GM18505 (cell line): ENCODE measurements around the gene TAGLN3.

Experiments used
- ATAC-seq: cut with Tn5 transposase; IDR thresholded peaks from one replicate; pipeline ENCODE4 v1.9.1; 2021; ENCODE audit not compliant: unreplicated experiment
- POLR2A ChIP-seq: IDR thresholded peaks from 4 replicates; pipeline ENCODE4 v1.6.1; 2011; ENCODE audit warnings: borderline replicate concordance; ENCODE audit not compliant: insufficient read depth, insufficient read length; ENCODE audit errors: extremely low read depth

TAGLN3 gene

DNA sequence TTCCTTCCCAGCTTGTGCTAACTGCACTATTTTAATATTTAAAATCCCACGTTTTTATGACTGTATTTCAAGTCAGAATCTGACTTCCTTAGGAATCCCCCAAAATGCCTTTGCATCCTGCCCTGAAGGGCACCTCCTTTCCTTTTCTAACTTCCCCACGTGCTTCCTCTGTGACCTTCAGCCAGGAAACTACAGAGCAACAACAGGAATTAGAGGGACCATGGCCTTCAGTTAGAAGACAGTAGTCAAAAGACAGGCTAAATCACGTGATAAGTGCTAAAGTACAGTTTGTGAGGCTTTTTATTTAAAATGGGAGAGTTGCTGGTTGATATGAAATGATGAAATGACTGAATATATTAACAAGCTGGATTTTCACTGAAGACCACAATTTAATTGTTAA, 31.7 kb upstream of the TAGLN3 start:
- no peak for ATAC-seq
- no peak for TF ChIP-seq POLR2A

DNA sequence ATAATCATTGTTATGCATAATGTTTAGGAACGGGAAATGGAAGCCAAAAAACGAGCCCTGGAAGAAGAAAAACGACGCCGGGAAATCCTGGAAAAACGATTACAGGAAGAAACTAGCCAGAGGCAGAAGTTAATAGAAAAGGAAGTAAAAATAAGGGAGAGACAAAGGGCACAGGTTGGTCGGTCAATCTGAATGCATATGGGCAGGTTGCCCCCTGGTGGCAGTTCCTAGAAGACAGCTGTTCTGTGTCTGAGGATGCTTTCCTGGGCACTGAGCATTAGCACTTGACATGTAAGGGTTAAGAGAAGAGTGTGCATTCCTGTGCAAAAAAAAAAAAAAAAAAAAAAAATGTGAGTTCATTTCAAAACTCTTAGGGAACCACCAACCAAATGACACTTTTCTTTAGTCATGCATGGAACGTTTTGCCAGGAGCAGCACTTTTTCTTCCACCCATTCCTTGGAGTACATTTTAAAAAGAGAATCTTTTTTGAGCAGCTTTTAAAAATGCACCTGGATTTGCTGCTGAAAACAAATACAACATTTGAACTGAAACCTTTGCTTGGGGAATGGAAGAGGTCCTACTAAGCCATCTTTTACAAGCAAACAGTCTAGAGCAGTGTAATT, 31.0 kb upstream of the TAGLN3 start:
- ATAC-seq, result peak; percentile 95

DNA sequence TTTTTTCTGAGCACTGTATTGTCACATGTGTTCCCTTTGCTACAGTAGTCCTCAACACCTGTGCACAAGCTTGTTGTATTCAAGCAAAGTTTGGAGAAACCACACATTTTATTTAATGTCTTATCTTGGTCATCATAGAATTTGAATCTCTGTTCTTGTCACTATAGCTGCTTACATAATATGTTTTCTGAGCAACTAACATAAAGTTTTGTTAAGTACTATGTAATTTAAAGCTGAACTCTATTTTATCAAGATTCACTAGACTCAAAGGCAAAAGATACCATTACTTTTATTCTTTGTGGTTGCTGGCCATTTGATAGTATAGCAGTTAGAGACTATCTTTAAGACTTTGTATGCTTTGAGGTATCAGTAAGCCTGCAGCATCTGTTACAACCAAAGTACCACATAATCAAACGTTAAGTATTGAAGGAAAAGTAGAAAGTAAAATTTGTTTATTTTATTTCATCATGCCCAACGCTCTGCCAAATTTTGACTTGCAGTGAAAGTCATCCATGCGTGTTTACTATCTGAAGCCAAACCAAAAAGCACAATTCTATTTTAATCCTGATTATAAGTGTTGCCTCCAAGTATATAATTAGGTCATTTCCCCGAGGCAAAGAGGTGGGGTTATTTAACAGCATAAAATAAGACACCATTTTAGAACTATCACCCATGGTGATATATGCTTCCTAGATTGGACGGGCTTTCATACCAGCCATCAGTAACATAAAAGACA, 30.2 kb upstream of the TAGLN3 start:
- no peak for ATAC-seq

More for the DNA sequence above, 31.0 kb upstream of the TAGLN3 start:
- TF ChIP-seq POLR2A, result no peak

DNA sequence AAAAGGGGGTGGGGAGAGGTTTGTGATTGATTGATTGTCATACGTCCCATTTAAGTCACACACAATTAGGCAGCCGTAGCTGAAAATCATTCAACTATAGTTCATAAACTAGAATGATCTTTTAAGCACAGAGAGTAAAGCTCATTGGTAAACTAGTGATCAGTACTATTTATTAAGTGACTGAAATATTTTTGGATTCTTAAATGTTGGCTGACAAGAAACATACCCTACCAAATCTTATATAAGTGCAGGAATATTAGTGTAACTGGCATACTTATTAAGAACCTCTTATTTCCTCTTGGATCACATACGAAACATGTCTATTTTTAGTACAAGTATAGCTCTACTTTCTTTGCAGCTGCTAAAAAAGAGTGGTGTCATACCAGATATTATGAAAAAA, 28.3 kb upstream of the TAGLN3 start:
- no peak for ATAC-seq

More for the DNA sequence above, 30.2 kb upstream of the TAGLN3 start:
- TF ChIP-seq POLR2A, result no peak

DNA sequence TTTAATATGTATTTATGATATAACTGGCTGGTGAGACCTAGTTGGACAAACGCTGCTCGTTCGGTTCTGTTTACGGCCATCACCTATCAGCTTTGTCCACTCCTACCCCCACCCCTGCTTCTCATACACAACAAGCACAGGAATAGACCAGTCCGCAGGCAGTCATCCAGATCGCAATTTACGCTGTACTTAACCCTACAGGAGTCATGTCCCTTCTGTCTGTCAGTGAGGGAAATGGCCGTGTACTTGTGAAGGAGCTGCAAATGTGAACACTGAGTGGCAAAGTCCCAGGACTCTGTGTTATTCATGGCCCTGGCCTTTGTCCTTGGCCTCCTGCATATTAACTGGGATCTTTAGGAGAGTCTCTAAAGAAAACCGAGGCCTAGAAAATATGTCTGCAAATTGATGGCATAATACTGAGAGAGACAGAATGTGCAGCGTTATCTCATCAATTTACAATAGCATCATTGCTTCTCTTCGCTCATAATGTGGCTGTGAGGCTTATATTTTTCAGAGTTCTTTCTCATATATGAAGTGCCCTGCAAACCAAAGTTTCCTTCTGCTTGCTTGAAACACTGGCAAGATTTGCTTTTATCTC, 27.1 kb upstream of the TAGLN3 start:
- TF ChIP-seq POLR2A, result no peak
- ATAC-seq, result no peak

More for the DNA sequence above, 28.3 kb upstream of the TAGLN3 start:
- no peak for TF ChIP-seq POLR2A

DNA sequence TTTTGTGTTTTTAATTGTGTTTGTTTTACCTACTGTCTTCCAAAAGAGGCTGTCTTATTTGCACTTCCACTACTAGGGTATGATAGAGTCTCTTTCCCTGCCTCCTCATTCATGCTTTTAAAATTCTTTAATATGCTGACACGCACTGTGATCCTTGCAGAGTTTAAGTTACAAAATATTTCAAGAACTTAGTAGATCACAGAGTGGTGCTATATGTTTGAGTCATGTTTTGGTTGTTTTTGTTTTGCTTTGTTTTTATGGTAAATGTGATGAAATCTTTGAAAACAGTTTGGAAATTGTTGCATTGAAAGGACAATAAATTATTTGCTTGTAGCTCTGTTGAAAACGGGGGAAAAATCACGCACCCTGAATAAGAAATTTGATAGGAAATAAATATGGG, 25.8 kb upstream of the TAGLN3 start:
- TF ChIP-seq POLR2A, result no peak
- no peak for ATAC-seq

DNA sequence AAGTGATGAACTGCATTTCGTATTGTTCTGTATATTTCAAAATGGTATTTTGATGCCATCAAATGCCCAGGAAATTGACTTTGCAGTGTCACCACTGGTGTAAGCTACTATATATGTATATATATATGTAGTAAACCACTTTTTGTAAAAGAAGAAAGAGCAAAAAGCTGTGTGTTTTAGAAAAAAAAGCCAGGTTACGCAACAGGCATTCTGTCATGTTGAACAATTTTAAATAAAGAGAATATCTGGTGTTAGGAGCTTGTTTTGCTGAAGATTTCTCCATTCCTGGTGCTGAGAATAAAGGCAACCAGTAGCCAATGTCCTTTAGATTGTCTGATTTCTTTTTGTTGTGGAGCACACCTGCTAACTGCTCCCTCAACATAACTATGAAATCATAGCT, 23.6 kb upstream of the TAGLN3 start:
- no peak for ATAC-seq
- no peak for TF ChIP-seq POLR2A

DNA sequence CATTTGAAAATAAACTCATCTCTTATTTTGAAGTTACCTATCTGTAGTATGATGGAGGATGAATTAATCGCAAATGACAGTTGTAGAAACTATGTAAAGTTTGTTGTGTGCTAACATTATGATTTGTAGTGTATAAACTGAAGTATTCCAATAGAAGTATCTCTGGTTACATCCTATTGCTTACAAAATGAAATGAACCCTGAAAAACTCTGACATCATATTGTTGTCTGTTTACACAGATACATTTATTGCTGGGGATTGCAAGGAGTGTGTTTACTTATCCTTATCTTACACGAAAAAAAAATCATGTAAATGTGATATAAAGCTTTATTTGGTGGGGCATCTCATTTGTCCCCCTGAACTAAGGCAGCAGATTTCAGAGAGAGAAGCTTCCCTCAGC, 22.5 kb upstream of the TAGLN3 start:
- ATAC-seq, result no peak
- TF ChIP-seq POLR2A, result no peak

DNA sequence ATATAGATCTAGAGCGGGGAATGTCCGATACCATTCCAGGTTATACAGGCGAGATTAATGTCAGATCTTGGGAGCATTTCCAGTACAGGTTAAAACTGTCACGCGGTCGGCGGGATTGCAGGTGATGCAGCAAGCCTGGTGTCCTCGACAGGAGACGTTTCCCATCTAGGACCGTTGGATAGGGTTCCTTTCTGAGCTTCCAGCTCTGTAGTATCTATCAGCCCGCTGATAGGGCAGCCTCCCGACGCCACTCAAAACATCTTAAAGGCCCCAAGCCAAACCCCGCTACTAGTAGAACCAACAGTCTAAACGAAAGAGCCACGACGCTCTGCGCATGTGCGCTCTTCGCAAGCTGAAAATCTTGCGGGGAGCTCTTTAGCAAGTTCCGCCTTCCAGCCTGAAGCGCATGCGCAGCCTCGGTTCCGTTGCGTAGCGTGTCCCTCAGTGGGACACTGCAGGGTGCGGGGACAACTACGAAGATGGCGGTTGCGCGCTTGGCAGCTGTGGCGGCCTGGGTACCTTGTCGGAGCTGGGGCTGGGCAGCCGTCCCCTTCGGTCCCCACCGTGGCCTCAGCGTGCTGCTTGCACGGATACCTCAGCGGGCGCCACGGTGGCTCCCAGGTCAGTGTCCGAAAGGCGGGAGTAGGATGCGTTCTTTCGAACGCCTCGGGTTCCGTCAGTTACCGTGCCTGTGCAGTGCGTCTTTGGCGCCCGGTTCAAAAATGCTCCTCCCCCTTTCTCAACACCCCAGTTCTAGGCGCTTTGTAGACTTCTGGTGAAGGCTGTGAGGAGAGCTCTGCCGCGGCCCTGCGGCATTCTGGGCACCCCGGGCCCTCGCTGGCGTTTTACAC, 19.9 kb upstream of the TAGLN3 start, which contains the start of gene ABHD10:
Gene ABHD10, plus strand, starts transcription at position 444 of the 851 bp plus-strand sequence. Its CDS starts 36 bp downstream, at position 480.
- TF ChIP-seq POLR2A, result peak; percentile 83
- ATAC-seq, result peak; percentile 97

DNA sequence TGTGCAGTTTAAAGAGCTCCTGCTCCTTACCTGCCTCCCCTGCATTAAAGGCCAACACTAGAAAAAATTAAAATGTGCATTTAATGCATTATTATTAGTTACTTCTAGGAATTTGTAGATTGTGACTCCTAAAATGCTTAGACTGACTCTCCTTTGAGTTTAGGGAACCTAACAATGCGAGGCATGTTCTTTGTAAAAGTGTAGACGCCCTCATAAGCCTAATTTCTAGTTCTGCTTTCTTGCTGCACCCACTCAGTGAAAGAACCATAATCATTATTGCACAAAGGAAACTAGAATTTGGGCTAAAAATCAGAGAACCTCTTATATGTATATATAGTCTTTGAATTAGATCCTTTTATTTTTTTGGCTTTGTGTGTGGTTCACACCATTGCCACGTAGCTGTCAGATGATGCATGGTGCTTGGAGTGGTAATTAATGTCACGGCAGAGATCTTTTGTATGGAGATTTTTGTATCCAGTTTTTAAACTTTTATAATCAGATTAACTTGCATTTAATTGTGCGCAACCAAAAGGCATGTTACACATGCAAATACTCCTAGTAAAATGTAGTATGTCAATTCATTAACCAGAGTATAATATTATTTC, 19.2 kb upstream of the TAGLN3 start:
- TF ChIP-seq POLR2A, result no peak
- ATAC-seq, result peak; percentile 44

DNA sequence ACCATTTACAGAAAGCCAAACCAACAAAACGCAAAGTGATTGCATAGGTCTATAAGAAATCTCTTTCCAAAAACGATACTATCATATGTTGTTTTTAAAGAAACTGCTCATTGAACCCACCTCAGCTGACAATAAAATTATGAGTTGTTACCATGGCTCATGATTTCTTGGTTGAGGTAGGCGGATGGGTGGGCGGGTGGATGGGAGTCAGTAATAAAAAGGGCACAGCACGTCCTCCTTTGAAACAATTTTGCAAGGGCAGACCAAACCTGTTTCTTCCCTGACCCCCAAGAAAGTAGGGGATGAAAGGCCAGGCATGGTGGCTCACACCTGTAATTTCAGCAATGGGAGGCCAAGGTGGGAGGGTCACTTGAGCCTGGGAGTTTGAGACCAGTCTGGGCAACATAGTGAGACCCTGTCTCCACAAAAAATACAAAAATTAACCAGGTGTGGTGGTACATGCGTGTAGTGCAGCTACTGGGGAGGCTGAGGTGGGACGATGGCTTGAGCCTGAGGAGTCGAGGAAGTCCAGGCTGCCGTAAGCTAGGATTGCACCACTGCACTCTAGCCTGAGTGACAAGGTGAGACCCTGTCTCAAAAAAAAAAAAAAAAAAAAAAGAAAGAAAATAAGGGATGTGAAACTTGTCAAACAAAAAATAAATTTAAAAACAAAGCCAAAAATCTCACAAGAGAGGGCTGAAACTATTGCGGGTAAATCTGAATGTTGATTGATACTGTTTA, 17.8 kb upstream of the TAGLN3 start:
- no peak for TF ChIP-seq POLR2A
- ATAC-seq, result no peak

DNA sequence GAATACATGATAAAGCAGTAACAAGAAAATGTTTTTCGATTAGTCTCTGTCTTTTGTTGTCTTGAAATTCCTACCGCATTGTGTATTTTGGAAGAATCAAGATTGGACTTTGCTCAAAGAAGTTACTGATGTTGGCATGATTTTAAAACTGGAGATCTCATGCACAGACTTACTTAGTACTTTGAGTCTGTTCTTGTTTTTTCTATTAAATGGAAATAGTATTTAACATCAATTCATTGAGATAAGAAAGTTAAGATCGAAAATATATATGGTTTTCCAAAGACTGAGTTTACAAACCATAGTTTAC, 17.3 kb upstream of the TAGLN3 start:
- TF ChIP-seq POLR2A, result no peak
- no peak for ATAC-seq
